NCI-H2227 (cell line): ENCODE results near the gene PAM.
"Not testable (repeated sequence)": the region's sequence is repeated elsewhere in the genome, so short reads cannot be mapped to it uniquely, and the experiment has no call there.

Experiments
- DNase-seq: peaks from one replicate; lab custom pipeline; 2025; ENCODE audit not compliant: unreplicated experiment; lab: John Stamatoyannopoulos, UW

The PAM gene

DNA sequence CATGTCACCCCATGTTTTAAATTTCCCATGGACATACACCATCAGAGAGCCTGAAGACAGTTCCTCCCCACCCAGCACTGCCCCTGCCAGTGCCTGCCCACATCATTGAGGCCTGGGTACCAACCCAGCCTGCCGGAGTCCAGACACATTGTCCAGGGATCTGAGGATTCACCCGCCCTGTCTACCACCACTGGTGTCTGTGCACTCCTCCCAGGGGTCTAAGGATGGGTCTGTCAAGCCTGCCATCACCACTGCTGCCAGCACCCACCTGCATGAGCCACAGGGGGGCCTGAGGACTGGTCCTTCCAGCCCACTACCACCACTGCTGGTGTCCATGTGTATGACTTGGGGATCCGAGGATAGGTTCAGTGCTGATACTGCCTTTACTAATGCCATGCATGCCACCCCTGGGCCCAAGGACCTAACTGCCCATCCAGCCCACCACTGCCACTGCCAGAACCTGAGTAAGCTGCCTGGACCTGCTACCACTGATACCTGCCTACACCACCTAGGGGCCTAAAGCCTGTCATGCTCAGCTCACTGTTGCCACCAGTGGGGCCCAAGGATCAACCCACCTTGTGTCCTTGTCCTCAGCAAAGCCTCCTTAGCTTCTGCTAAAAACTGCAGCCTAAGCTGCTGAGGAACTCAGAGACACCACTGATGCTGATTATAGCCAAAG is 227.0 kb downstream of the PAM start:
- no peak for DNase-seq

GRCh38 chr5:102986074-102986473 is 231.0 kb downstream of the PAM start:
- no peak for DNase-seq

GRCh38 chr5:102988459-102988858 is 233.4 kb downstream of the PAM start:
- no peak for DNase-seq

- no peak for DNase-seq
Measured at GRCh38 chr5:102991802-102992201, 236.7 kb downstream of the PAM start.

DNA sequence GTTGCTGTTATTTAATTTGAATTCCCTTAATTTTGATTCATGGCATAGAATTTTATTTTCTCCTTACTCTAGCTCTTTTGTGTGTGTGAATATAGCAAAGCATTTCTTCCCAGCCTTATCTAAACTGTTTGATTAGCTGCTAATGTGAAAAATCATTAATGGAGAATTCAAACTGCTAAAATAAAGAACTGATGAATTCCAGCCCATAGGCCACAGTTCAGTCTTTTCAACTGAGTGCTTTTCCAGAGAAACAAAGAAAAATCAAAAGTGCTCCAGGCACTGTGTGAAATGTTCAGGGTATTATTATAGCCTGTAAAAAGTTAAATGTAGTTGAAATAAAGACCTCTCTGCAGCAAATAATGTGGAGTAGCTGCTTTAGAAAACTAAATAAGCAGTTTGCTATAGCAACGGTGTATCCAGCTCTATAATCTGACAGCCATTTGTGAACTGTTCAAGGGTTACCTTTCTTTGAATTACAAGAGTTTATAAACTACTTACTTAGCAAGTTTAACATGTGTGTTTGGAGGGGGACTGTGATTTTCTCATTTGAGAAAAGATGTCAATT is 241.0 kb downstream of the PAM start:
- DNase-seq, result peak; percentile 50

DNA sequence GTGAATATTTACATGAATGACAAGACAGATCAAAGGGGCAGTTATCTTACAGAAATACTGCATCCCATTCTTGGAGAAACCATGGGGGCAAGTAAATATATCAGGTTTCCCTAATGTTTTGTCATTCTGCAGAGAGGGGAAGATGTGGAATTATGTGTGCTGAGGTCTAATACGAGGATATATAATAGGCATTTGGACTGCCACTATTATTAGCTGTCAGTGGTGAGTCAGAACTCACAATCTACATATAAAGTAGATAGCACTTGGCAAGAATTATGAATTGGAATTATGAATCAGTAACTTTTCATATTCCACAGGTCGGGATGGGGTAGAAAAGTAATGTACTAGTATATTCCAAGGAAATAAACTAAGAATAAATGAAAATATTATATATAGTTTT is 243.1 kb downstream of the PAM start:
- no peak for DNase-seq

GRCh38 chr5:102999191-102999590 is 244.1 kb downstream of the PAM start:
- no peak for DNase-seq

DNA sequence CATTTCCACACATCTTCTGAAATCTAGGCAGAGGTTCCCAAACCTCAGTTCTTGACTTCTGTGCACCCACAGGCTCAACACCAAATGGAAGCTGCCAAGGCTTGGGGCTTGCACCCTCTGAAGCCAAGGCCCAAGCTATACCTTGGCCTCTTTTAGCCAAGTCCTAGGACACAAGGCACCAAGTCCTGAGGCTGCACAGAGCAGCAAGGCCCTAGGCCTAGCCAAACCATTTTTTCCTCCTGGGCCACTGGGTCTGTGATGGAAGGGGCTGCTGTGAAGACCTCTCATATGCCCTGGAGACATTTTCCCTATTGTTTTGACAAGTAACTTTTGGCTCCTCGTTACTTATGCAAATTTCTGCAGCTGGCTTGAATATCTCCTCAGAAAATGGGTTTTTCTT is 244.5 kb downstream of the PAM start:
- DNase-seq, result not testable (repeated sequence)

DNA sequence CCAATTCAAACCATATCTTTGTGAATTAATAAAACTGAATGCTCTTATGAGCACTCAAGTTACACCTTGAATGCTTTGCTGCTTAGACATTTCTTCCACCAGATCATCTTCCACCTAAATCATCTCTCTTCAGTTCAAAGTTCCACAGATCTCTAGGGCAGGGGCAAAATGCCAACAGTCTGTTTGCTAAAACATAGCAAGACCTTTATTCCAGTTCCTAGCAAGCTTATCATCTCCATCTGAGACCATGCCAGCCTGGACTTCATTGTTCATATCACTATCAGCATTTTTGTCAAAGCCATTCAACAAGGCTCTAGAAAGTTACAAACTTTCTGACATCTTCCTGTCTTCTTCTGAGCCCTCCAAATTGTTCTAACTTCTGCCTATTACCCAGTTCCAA is 245.0 kb downstream of the PAM start:
- DNase-seq, result no peak

DNA sequence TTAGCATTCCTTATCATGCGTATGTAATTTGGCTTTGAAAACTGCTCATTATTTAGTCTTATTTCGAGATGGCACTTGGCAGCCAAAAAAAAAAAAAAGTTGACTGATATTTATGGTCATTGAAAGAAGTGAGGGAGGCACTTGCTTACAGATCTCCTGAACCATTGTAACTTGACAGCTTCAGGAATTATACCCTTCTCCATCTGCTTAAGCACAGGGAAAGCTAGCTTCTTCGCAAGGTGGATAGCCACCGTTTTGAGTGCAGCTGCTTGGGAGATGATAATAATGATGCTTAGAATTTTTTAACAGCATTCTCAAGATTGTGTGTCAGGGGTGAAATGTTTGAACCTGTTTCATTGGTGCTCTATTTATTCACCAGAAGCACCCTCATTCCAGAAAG is 248.8 kb downstream of the PAM start:
- peak; percentile 43 for DNase-seq

DNA sequence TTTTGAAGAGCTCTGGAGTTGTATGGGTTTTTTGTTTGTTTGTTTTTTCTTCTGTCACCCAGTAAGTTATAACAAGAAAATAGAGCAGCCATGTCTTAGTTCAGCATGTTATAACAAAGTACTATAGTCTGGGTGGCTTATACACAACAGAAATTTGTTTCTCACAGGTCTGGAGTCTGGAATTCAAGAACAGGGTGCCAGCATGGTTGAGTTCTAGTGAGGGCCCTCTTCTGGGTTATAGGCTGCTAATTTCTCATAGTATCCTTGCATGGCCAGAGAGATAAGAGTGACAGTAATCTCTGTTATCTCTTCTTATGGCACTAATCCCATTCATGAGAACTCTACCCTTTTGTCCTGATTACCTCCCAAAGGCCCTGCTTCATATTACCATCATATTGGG is 250.2 kb downstream of the PAM start:
- DNase-seq, result no peak

- DNase-seq, result no peak
Measured at GRCh38 chr5:103006921-103007320, 251.8 kb downstream of the PAM start.

GRCh38 chr5:103010168-103010567 is 255.1 kb downstream of the PAM start:
- no peak for DNase-seq

- no peak for DNase-seq
Measured at GRCh38 chr5:103013933-103014552, 258.9 kb downstream of the PAM start.

GRCh38 chr5:103014983-103015382 is 259.9 kb downstream of the PAM start:
- DNase-seq, result no peak

DNA sequence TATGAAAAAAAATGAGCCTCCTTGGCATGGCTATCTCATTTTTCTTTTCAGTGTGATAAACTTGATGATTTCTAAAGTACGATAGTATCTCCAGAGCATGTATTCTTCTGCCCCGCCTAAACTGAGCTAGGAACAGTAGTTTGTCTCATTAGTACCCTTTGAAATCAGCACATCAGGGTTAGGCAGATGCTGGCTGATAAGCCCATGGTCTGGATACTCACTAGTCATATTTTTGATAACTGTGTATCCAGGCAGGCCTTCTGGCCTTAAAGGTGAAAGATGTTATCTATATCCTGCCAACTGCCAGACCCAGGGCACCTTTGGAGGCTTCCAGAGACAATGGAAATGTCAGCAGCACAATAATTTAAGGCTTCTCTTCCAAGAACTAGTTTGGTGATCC is 261.1 kb downstream of the PAM start:
- DNase-seq, result no peak

- DNase-seq, result no peak
Measured at GRCh38 chr5:103019804-103020203, 264.7 kb downstream of the PAM start.

DNA sequence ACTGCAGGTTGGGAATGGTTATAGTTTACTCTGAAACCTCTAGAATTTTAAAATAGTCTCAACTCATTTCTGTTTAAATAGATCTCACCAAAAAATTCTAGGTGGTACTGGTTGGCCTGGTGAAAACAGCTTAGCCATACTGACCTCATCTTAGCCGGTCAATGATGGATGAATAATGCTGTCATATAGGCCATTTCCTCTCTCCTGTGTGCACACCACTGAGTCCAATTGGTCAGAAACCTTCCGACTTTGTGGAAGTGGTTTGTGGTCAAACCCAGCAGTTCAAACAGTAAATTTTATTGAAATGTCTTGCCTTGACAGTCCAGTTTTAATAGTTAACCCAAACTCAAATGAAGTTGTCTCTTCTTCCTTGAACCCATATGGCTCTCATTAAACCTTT is 266.2 kb downstream of the PAM start:
- DNase-seq, result no peak

GRCh38 chr5:103027267-103027666 is 272.2 kb downstream of the PAM start:
- no peak for DNase-seq

- no peak for DNase-seq
Measured at GRCh38 chr5:103031607-103032006, 276.5 kb downstream of the PAM start.

GRCh38 chr5:103033696-103034095 is 278.6 kb downstream of the PAM start:
- no peak for DNase-seq

DNA sequence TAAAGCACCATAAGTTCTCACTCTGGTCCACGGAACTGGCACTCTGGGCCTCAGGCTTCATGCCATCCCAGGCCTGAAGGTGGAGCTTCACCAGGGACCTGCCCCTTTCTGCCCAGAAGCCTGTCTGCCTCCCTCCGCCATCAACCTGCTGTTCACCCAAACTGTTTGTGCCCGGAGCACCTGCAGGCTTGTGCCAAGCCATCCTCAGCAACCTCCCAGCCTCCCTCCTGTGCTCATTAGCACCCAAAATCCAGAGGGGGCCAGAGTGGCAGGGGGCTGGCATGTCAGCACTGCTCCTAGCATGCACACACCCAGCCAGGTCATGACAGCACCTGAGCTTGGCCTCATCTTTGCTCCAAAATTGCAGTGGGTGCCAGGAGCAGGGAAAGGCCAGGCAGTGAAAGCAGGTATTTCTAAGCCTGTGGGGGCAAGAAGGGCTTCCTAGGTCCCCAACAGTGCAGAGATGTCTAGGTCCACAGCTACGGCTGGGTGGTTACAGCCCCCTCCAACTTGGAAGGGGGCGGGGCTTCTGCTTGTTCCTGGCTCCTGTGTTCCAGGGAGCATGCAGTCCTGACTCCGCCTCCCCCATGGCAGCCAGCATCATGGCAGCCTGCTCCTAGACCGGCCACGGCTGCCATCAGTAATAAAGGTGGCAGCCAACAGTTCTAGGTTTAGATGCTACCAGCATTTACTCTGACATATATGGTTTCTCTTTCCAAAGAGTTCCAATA is 279.7 kb downstream of the PAM start:
- DNase-seq, result no peak
